GM12892 (cell line): Measurements from ENCODE around the gene TMEM114.

Experiments used
- POLR2A ChIP-seq: IDR thresholded peaks from 2 replicates; pipeline ENCODE4 v1.6.1; 2011; ENCODE audit warnings: low read depth, low read length, control low read depth
- POLR2AphosphoS5 ChIP-seq: IDR thresholded peaks from 2 replicates; pipeline ENCODE4 v1.6.1; 2011; ENCODE audit warnings: low read depth, low read length, control low read depth

DNA sequence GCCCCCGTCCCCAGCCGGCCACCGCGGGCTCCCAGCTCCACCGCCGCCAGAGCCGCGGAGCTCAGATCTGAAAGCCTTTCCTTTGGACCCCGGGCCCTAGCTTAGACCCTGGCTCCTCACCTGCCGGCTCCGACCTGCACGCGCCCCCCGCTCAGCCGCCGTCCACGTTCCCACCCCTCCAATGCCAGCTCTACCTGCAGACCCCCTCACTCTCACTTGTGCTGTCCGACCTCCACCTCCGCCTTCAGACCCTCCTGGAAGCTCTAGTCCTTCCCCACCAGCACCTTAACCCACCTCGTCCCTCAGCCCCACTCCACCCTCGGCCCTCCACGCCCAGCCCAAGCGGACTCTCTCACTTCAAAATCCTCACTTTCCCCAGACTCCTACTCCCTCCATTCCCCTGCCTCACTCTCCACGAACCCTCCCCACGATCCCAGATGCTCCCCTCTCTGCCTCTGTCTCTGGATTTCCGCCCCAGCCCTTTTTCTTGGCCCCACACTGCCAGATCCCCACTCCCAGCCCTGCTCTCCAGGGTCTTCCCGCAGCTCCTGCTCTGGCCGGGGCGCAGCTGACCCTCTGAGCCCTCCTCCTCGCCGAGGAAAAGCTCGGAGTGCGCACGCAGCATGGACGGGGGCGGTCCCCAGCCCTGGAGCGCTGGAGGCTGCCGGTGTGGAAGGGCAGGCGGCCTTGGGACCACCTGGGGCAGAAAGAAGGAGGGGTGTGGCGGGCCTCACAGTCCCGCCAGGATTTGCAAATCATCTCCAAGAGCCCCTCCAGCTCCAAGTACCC lies at the start of gene TMEM114:
- TF ChIP-seq POLR2A (no peak), POLR2AphosphoS5 (no peak)
